ENCODE measurements around the gene RAB18. TPM values are rescaled to one million over a fixed set of nuclear protein-coding genes. Genes with fewer than 3 reads are reported as not detected.
A peak's percentile ranks its signal among the peaks of the same experiment; 100 is the strongest.
"Not testable (repeated sequence)": the region's sequence is repeated elsewhere in the genome, so short reads cannot be mapped to it uniquely, and the experiment has no call there.

RAB18 gene
- polyA plus RNA-seq, 4 donors = 103 to 143 (median 125) TPM

GRCh38 chr10:27503498-27504006, 552 bp upstream of the RAB18 start:
- DNase-seq (ENCODE audit: low read depth in 4 of 4, low spot score in 3 of 4) = no peak

- peak in 1 of 4 donors; percentile 12 for DNase-seq (ENCODE audit: low read depth in 4 of 4, low spot score in 3 of 4)
Observed at GRCh38 chr10:27504808-27505460, 830 bp downstream of the RAB18 start.

GRCh38 chr10:27505537-27505936, 1.4 kb downstream of the RAB18 start:
- not testable (repeated sequence) for DNase-seq (ENCODE audit: low read depth in 4 of 4, low spot score in 3 of 4)

- no peak for DNase-seq (ENCODE audit: low read depth in 4 of 4, low spot score in 3 of 4)
Observed at GRCh38 chr10:27506280-27506679, 2.2 kb downstream of the RAB18 start.

- DNase-seq (ENCODE audit: low read depth in 4 of 4, low spot score in 3 of 4) = no peak
Observed at GRCh38 chr10:27512548-27512947, 8.4 kb downstream of the RAB18 start.

- no peak for DNase-seq (ENCODE audit: low read depth in 4 of 4, low spot score in 3 of 4)
Observed at GRCh38 chr10:27513451-27514191, 9.5 kb downstream of the RAB18 start.

GRCh38 chr10:27514243-27514642, 10.1 kb downstream of the RAB18 start:
- DNase-seq (ENCODE audit: low read depth in 4 of 4, low spot score in 3 of 4) = no peak

- no peak for DNase-seq (ENCODE audit: low read depth in 4 of 4, low spot score in 3 of 4)
Observed at GRCh38 chr10:27518261-27518660, 14.2 kb downstream of the RAB18 start.

GRCh38 chr10:27525819-27526218, 21.7 kb downstream of the RAB18 start:
- DNase-seq (ENCODE audit: low read depth in 4 of 4, low spot score in 3 of 4) = no peak

- no peak for DNase-seq (ENCODE audit: low read depth in 4 of 4, low spot score in 3 of 4)
Observed at GRCh38 chr10:27526242-27526641, 22.1 kb downstream of the RAB18 start.

- DNase-seq (ENCODE audit: low read depth in 4 of 4, low spot score in 3 of 4) = no peak
Observed at GRCh38 chr10:27527666-27528295, 23.7 kb downstream of the RAB18 start.

GRCh38 chr10:27529010-27529783, 25.1 kb downstream of the RAB18 start:
- no peak for DNase-seq (ENCODE audit: low read depth in 4 of 4, low spot score in 3 of 4)

- DNase-seq (ENCODE audit: low read depth in 4 of 4, low spot score in 3 of 4) = no peak
Observed at GRCh38 chr10:27530477-27530876, 26.4 kb downstream of the RAB18 start.

- DNase-seq (ENCODE audit: low read depth in 4 of 4, low spot score in 3 of 4) = no peak
Observed at GRCh38 chr10:27531336-27531847, 27.3 kb downstream of the RAB18 start.

GRCh38 chr10:27534161-27534700, 30.1 kb downstream of the RAB18 start:
- DNase-seq (ENCODE audit: low read depth in 4 of 4, low spot score in 3 of 4) = no peak

- no peak for DNase-seq (ENCODE audit: low read depth in 4 of 4, low spot score in 3 of 4)
Observed at GRCh38 chr10:27535317-27535716, 31.2 kb downstream of the RAB18 start.

- no peak for DNase-seq (ENCODE audit: low read depth in 4 of 4, low spot score in 3 of 4)
Observed at GRCh38 chr10:27536437-27536836, 32.3 kb downstream of the RAB18 start.

- DNase-seq (ENCODE audit: low read depth in 4 of 4, low spot score in 3 of 4) = no peak
Observed at GRCh38 chr10:27537166-27537565, 33.1 kb downstream of the RAB18 start.

GRCh38 chr10:27537787-27538186, 33.7 kb downstream of the RAB18 start:
- no peak for DNase-seq (ENCODE audit: low read depth in 4 of 4, low spot score in 3 of 4)

GRCh38 chr10:27540672-27541071, 36.6 kb downstream of the RAB18 start:
- DNase-seq (ENCODE audit: low read depth in 4 of 4, low spot score in 3 of 4) = no peak

Measured in left renal pelvis (tissue), 4 donors.